Fibroblast of upper back skin (primary cell): ENCODE measurements around the gene NASP.
A peak's percentile ranks its signal among the peaks of the same experiment; 100 is the strongest.
"Not testable (repeated sequence)": the region's sequence is repeated elsewhere in the genome, so short reads cannot be mapped to it uniquely, and the experiment has no call there.

Experiments
- DNase-seq: peaks from one replicate; pipeline ENCODE4 v3.0.0-alpha.2; 2013

The NASP gene

GRCh38 chr1:45569962-45570581 lies 13.8 kb upstream of the NASP start:
- peak; percentile 73 for DNase-seq

- DNase-seq: no peak
Measured at GRCh38 chr1:45570631-45571030, 13.2 kb upstream of the NASP start.

GRCh38 chr1:45573231-45573804 lies 10.5 kb upstream of the NASP start:
- peak; percentile 4 for DNase-seq

- DNase-seq: no peak
Measured at GRCh38 chr1:45574105-45574626, 9.7 kb upstream of the NASP start.

GRCh38 chr1:45583264-45583665 lies 576 bp upstream of the NASP start:
- DNase-seq: peak; percentile 97

- peak; percentile 84 for DNase-seq
Measured at GRCh38 chr1:45584351-45585109, 689 bp downstream of the NASP start.

GRCh38 chr1:45585110-45585426 lies 1.2 kb downstream of the NASP start:
- DNase-seq: no peak

GRCh38 chr1:45585496-45586075 lies 1.7 kb downstream of the NASP start:
- DNase-seq: no peak

GRCh38 chr1:45586769-45587168 lies 2.9 kb downstream of the NASP start:
- no peak for DNase-seq

- no peak for DNase-seq
Measured at GRCh38 chr1:45589861-45590260, 6.0 kb downstream of the NASP start.

- no peak for DNase-seq
Measured at GRCh38 chr1:45594412-45594811, 10.6 kb downstream of the NASP start.

- DNase-seq: not testable (repeated sequence)
Measured at GRCh38 chr1:45596765-45597164, 12.9 kb downstream of the NASP start.

GRCh38 chr1:45604239-45604638 lies 20.4 kb downstream of the NASP start:
- DNase-seq: no peak

GRCh38 chr1:45607404-45608074 lies 23.7 kb downstream of the NASP start:
- no peak for DNase-seq

- no peak for DNase-seq
Measured at GRCh38 chr1:45608175-45609156, 24.6 kb downstream of the NASP start.

GRCh38 chr1:45610589-45611226 lies 26.9 kb downstream of the NASP start:
- DNase-seq: no peak

- DNase-seq: no peak
Measured at GRCh38 chr1:45612941-45613579, 29.2 kb downstream of the NASP start.

GRCh38 chr1:45615885-45616284 lies 32.0 kb downstream of the NASP start:
- no peak for DNase-seq

- no peak for DNase-seq
Measured at GRCh38 chr1:45617618-45618017, 33.8 kb downstream of the NASP start.

GRCh38 chr1:45619149-45619921 lies 35.5 kb downstream of the NASP start:
- no peak for DNase-seq
